GM23338 (cell line): Measurements from ENCODE around the gene CACNA1H. TPM values are rescaled to one million over a fixed set of nuclear protein-coding genes. Genes with fewer than 3 reads are reported as not detected.

Experiments used
- ATAC-seq: fragments of 200-7000 bp; cut with Tn5 transposase; 3 replicates; pipeline ENCODE4 v1.9.1; 2020
- DNase-seq: peaks from one replicate; pipeline ENCODE4 v3.0.0-alpha.2; 2015; ENCODE audit warnings: low spot score
- H2AFZ ChIP-seq: fragments of 200-600 bp; sonication (generic); 2 replicates; pipeline ENCODE4 v1.8.0; 2016; ENCODE audit warnings: antibody characterized with exemption, mild to moderate bottlenecking, moderate library complexity
- H3F3A ChIP-seq: fragments of 200-600 bp; sonication (generic); replicated peaks from 2 replicates; pipeline ENCODE4 v1.8.0; 2017; ENCODE audit warnings: antibody characterized with exemption, mixed run types, low read depth
- H3K27ac ChIP-seq: fragments of 200-600 bp; sonication (generic); 2 replicates; pipeline ENCODE4 v1.6.1; 2016; ENCODE audit warnings: low read depth
- H3K27me3 ChIP-seq: fragments of 200-600 bp; sonication (generic); 2 replicates; pipeline ENCODE4 v1.8.0; 2016; ENCODE audit warnings: mild to moderate bottlenecking, mixed run types, moderate library complexity; ENCODE audit not compliant: insufficient read depth
- H3K36me3 ChIP-seq: fragments of 200-600 bp; sonication (generic); 2 replicates; pipeline ENCODE4 v1.8.0; 2016; ENCODE audit warnings: mild to moderate bottlenecking; ENCODE audit not compliant: insufficient read depth
- H3K4me1 ChIP-seq: fragments of 200-600 bp; sonication (generic); 2 replicates; pipeline ENCODE4 v1.8.0; 2016; ENCODE audit warnings: mild to moderate bottlenecking, moderate library complexity; ENCODE audit not compliant: insufficient read depth
- H3K4me2 ChIP-seq: fragments of 200-600 bp; sonication (generic); 2 replicates; pipeline ENCODE4 v1.7.1; 2017; ENCODE audit warnings: mixed run types
- H3K4me3 ChIP-seq: fragments of 200-600 bp; sonication (generic); 2 replicates; pipeline ENCODE4 v1.6.1; 2016; ENCODE audit warnings: mixed run types
- H3K79me2 ChIP-seq: fragments of 200-600 bp; sonication (generic); replicated peaks from 2 replicates; pipeline ENCODE4 v1.8.0; 2017; ENCODE audit warnings: mild to moderate bottlenecking; ENCODE audit not compliant: insufficient read depth
- H3K9me2 ChIP-seq: fragments of 200-600 bp; sonication (generic); 2 replicates; pipeline ENCODE4 v1.8.0; 2017; ENCODE audit not compliant: insufficient read depth
- H4K20me1 ChIP-seq: fragments of 200-600 bp; sonication (generic); replicated peaks from 2 replicates; pipeline ENCODE4 v1.8.0; 2017; ENCODE audit warnings: mild to moderate bottlenecking; ENCODE audit not compliant: insufficient read depth
- H3K27ac Mint-ChIP-seq: 2 replicates; pipeline ENCODE4 v1.8.0; 2020; ENCODE audit warnings: inconsistent platforms, mild to moderate bottlenecking, moderate library complexity, mixed read lengths
- H3K27me3 Mint-ChIP-seq: 3 replicates; pipeline ENCODE4 v1.8.0; 2022; ENCODE audit warnings: low read depth, mild to moderate bottlenecking, moderate library complexity, mixed read lengths, inconsistent platforms; ENCODE audit not compliant: insufficient read depth, poor library complexity
- H3K36me3 Mint-ChIP-seq: 3 replicates; pipeline ENCODE4 v1.8.0; 2021; ENCODE audit warnings: low read depth, mild to moderate bottlenecking, inconsistent platforms, moderate library complexity, mixed read lengths
- H3K4me1 Mint-ChIP-seq: 3 replicates; pipeline ENCODE4 v1.8.0; 2020; ENCODE audit warnings: mild to moderate bottlenecking, inconsistent platforms, mixed read lengths
- H3K4me3 Mint-ChIP-seq: 3 replicates; pipeline ENCODE4 v1.8.0; 2021; ENCODE audit warnings: moderate library complexity, mild to moderate bottlenecking, inconsistent platforms, mixed read lengths
- H3K9me3 Mint-ChIP-seq: 3 replicates; pipeline ENCODE4 v1.8.0; 2020; ENCODE audit warnings: moderate library complexity, mild to moderate bottlenecking, inconsistent platforms, mixed read lengths
- CREB1 ChIP-seq: fragments of 250-450 bp; sonication (Bioruptor Pico); IDR thresholded peaks from 2 replicates; pipeline ENCODE4 v1.5.0; 2020; ENCODE audit warnings: low read depth, mild to moderate bottlenecking, moderate library complexity
- EZH2 ChIP-seq: fragments of 200-600 bp; sonication (generic); IDR thresholded peaks from one replicate; pipeline ENCODE4 v1.8.0; 2017; ENCODE audit warnings: antibody characterized with exemption, mild to moderate bottlenecking, low read depth; ENCODE audit not compliant: unreplicated experiment
- EZH2phosphoT487 ChIP-seq: fragments of 200-600 bp; sonication (generic); IDR thresholded peaks from one replicate; pipeline ENCODE4 v1.8.1; 2018; ENCODE audit warnings: antibody characterized with exemption; ENCODE audit not compliant: unreplicated experiment
- JUNB ChIP-seq: IDR thresholded peaks from one replicate; pipeline ENCODE4 v1.6.1; 2016; ENCODE audit warnings: antibody characterized with exemption; ENCODE audit not compliant: unreplicated experiment
- NANOG ChIP-seq: IDR thresholded peaks from 2 replicates; pipeline ENCODE4 v1.6.1; 2016; ENCODE audit warnings: antibody characterized with exemption, borderline replicate concordance
- POLR2AphosphoS5 ChIP-seq: IDR thresholded peaks from 2 replicates; pipeline ENCODE4 v1.6.1; 2016; ENCODE audit warnings: antibody characterized with exemption, low read depth
- STAT1 ChIP-seq: IDR thresholded peaks from one replicate; pipeline ENCODE4 v1.6.1; 2016; ENCODE audit warnings: antibody characterized with exemption; ENCODE audit not compliant: unreplicated experiment
- ZNF114 ChIP-seq: fragments of 250-450 bp; sonication (Bioruptor Pico); IDR thresholded peaks from 2 replicates; pipeline ENCODE4 v1.5.0; 2020; ENCODE audit warnings: mild to moderate bottlenecking, moderate library complexity
- ZNF331 ChIP-seq: fragments of 250-450 bp; sonication (Bioruptor Pico); IDR thresholded peaks from 2 replicates; pipeline ENCODE4 v1.5.0; 2020; ENCODE audit warnings: low read depth, mild to moderate bottlenecking, moderate library complexity
- polyA plus RNA-seq: library from polyadenylated mRNA; unstranded; fragments of >200 nt; fragmentation: Nextera tagmentation; extraction: Ambion mirVana; gene quantifications from 2 replicates; pipeline ENCODE4 v1.2.1, GENCODE V29; 2016
- total RNA-seq: library from RNA; depleted of rRNA; stranded (reverse); fragments of >200 nt; shearing (Covaris generic); gene quantifications from 2 replicates; pipeline ENCODE4 v1.2.3, GENCODE V29; 2014
- TF ChIP-seq, protein P1 (sequence below), 2 experiments: fragments of 200-600 bp in 1 of 2; sonication (generic) in 1 of 2; conservative IDR thresholded peaks; 2 replicates each; pipeline versions ENCODE4 v1.5.1 to v1.6.1; 2016 to 2017; ENCODE audit warnings: antibody characterized with exemption in 2 of 2, low read depth in 2 of 2, mild to moderate bottlenecking in 2 of 2, moderate library complexity in 1 of 2
- TF ChIP-seq, protein P2 (sequence below): IDR thresholded peaks from one replicate; pipeline ENCODE4 v1.6.1; 2018; ENCODE audit warnings: antibody characterized with exemption; ENCODE audit not compliant: unreplicated experiment
- TF ChIP-seq, protein P3 (sequence below): IDR thresholded peaks from 2 replicates; pipeline ENCODE4 v1.6.1; 2016; ENCODE audit warnings: antibody characterized with exemption

The CACNA1H gene
- total and polyA plus RNA-seq, 2 experiments from 2014 or later = 3.5 to 43.3 TPM

GRCh38 chr16:1208239-1208830 lies 55.4 kb downstream of the CACNA1H start:
- H4K20me1 ChIP-seq = no peaks in the 10 kb centered on the region
- TF ChIP-seq ZNF114 (CRISPR knock-in tag) = no peak
- TF ChIP-seq, protein P1, sequence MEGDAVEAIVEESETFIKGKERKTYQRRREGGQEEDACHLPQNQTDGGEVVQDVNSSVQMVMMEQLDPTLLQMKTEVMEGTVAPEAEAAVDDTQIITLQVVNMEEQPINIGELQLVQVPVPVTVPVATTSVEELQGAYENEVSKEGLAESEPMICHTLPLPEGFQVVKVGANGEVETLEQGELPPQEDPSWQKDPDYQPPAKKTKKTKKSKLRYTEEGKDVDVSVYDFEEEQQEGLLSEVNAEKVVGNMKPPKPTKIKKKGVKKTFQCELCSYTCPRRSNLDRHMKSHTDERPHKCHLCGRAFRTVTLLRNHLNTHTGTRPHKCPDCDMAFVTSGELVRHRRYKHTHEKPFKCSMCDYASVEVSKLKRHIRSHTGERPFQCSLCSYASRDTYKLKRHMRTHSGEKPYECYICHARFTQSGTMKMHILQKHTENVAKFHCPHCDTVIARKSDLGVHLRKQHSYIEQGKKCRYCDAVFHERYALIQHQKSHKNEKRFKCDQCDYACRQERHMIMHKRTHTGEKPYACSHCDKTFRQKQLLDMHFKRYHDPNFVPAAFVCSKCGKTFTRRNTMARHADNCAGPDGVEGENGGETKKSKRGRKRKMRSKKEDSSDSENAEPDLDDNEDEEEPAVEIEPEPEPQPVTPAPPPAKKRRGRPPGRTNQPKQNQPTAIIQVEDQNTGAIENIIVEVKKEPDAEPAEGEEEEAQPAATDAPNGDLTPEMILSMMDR (conservative IDR thresholded peaks at IDR 0.05; ENCODE audit: low read depth in 2 of 2) = no peak
- TF ChIP-seq, protein P2, sequence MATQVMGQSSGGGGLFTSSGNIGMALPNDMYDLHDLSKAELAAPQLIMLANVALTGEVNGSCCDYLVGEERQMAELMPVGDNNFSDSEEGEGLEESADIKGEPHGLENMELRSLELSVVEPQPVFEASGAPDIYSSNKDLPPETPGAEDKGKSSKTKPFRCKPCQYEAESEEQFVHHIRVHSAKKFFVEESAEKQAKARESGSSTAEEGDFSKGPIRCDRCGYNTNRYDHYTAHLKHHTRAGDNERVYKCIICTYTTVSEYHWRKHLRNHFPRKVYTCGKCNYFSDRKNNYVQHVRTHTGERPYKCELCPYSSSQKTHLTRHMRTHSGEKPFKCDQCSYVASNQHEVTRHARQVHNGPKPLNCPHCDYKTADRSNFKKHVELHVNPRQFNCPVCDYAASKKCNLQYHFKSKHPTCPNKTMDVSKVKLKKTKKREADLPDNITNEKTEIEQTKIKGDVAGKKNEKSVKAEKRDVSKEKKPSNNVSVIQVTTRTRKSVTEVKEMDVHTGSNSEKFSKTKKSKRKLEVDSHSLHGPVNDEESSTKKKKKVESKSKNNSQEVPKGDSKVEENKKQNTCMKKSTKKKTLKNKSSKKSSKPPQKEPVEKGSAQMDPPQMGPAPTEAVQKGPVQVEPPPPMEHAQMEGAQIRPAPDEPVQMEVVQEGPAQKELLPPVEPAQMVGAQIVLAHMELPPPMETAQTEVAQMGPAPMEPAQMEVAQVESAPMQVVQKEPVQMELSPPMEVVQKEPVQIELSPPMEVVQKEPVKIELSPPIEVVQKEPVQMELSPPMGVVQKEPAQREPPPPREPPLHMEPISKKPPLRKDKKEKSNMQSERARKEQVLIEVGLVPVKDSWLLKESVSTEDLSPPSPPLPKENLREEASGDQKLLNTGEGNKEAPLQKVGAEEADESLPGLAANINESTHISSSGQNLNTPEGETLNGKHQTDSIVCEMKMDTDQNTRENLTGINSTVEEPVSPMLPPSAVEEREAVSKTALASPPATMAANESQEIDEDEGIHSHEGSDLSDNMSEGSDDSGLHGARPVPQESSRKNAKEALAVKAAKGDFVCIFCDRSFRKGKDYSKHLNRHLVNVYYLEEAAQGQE = no peak
- H3K4me1 ChIP-seq = no peaks in the 10 kb centered on the region
- H3K9me2 ChIP-seq = no peaks in the 10 kb centered on the region
- H3K27me3 Mint-ChIP-seq = peaks cover 18% of the 10 kb centered on the region
- H3K4me3 ChIP-seq = no peak overlapping the region
- no peaks in the 10 kb centered on the region for H3K79me2 ChIP-seq
- no peak for ATAC-seq
- no peak overlapping the region for H3K27ac Mint-ChIP-seq
- no peaks in the 10 kb centered on the region for H3K36me3 ChIP-seq
- no peaks in the 10 kb centered on the region for H3F3A ChIP-seq
- no peaks in the 10 kb centered on the region for H3K9me3 Mint-ChIP-seq
- no peak overlapping the region for H3K27ac ChIP-seq
- no peak for DNase-seq
- H3K4me2 ChIP-seq = no peak overlapping the region
- no peak overlapping the region for H3K4me3 Mint-ChIP-seq
- H3K4me1 Mint-ChIP-seq = no peaks in the 10 kb centered on the region
- no peaks in the 10 kb centered on the region for H3K27me3 ChIP-seq
- H2AFZ ChIP-seq = no peak overlapping the region
- H3K36me3 Mint-ChIP-seq = peaks cover 3% of the 10 kb centered on the region; the same call in 1 of the 3 replicates

GRCh38 chr16:1209081-1209480 lies 56.2 kb downstream of the CACNA1H start:
- H3K27me3 Mint-ChIP-seq = peaks cover 15% of the 10 kb centered on the region
- no peak for ATAC-seq
- 0 out of 3 replicates have a peak, but pooled peaks cover 3% of the 10 kb centered on the region for H3K36me3 Mint-ChIP-seq
- no peaks in the 10 kb centered on the region for H3K9me3 Mint-ChIP-seq
- Histone ChIP-seq H3K4me3 (no peak overlapping the region), H3K9me2 (no peaks in the 10 kb centered on the region), H3F3A (no peaks in the 10 kb centered on the region), H4K20me1 (no peaks in the 10 kb centered on the region), H3K4me2 (no peak overlapping the region), H2AFZ (no peak overlapping the region), H3K27ac (no peak overlapping the region), H3K27me3 (no peaks in the 10 kb centered on the region), H3K36me3 (no peaks in the 10 kb centered on the region), H3K79me2 (no peaks in the 10 kb centered on the region), H3K4me1 (no peaks in the 10 kb centered on the region)
- no peak for DNase-seq
- no peak overlapping the region for H3K27ac Mint-ChIP-seq
- no peaks in the 10 kb centered on the region for H3K4me1 Mint-ChIP-seq
- H3K4me3 Mint-ChIP-seq = no peak overlapping the region
- TF ChIP-seq, protein P2 = no peak
- TF ChIP-seq CREB1 (CRISPR knock-in tag) = no peak
- TF ChIP-seq NANOG = no peak
- TF ChIP-seq EZH2 = no peak
- TF ChIP-seq JUNB = no peak
- TF ChIP-seq ZNF331 (CRISPR knock-in tag) = no peak
- TF ChIP-seq EZH2phosphoT487 = no peak
- no peak for TF ChIP-seq STAT1
- TF ChIP-seq, protein P1 (conservative IDR thresholded peaks at IDR 0.05; ENCODE audit: low read depth in 2 of 2) = no peak
- TF ChIP-seq POLR2AphosphoS5 = no peak
- TF ChIP-seq, protein P3, sequence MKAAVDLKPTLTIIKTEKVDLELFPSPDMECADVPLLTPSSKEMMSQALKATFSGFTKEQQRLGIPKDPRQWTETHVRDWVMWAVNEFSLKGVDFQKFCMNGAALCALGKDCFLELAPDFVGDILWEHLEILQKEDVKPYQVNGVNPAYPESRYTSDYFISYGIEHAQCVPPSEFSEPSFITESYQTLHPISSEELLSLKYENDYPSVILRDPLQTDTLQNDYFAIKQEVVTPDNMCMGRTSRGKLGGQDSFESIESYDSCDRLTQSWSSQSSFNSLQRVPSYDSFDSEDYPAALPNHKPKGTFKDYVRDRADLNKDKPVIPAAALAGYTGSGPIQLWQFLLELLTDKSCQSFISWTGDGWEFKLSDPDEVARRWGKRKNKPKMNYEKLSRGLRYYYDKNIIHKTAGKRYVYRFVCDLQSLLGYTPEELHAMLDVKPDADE = no peak
